Activated T-helper 2 cell treated with anti-CD3 and anti-CD28 coated beads, Interferon-gamma antibody, Interleukin-2, Interleukin-4, amounts not matched to agents 10 μg/mL and 5 μg/mL and 100 μg/mL, durations not matched to agents 14 hours and 24 hours and 36 hours (primary cell): ENCODE results near the gene TSC1. TPM values are rescaled to one million over a fixed set of nuclear protein-coding genes. Genes with fewer than 3 reads are reported as not detected.
"Not testable (repeated sequence)": the region's sequence is repeated elsewhere in the genome, so short reads cannot be mapped to it uniquely, and the experiment has no call there.

Experiments used
- DNase-seq: peaks from one replicate; pipeline ENCODE4 v3.0.0; 2021; ENCODE audit warnings: low spot score
- H3K27ac Mint-ChIP-seq: one replicate; pipeline ENCODE4 v1.8.0; 2021; ENCODE audit warnings: mixed read lengths
- H3K27me3 Mint-ChIP-seq: one replicate; pipeline ENCODE4 v1.8.0; 2021; ENCODE audit warnings: low read depth, mixed read lengths
- H3K36me3 Mint-ChIP-seq: one replicate; pipeline ENCODE4 v1.8.0; 2021; ENCODE audit warnings: low read depth, mixed read lengths
- H3K4me1 Mint-ChIP-seq: one replicate; pipeline ENCODE4 v1.8.0; 2021; ENCODE audit warnings: low read depth, mixed read lengths
- H3K4me3 Mint-ChIP-seq: one replicate; pipeline ENCODE4 v1.8.0; 2021; ENCODE audit warnings: low read depth, mild to moderate bottlenecking, moderate library complexity, mixed read lengths
- H3K9me3 Mint-ChIP-seq: one replicate; pipeline ENCODE4 v1.8.0; 2021; ENCODE audit warnings: mixed read lengths
- intact Hi-C: fragments of 100-400 bp; cut with micrococcal nuclease; formaldehyde crosslinking; loops from one replicate; pipeline ENCODE4 v1.15.1; 2023
- total RNA-seq: library from RNA; stranded (reverse); gene quantifications from 2 replicates; pipeline ENCODE4 v1.2.3, GENCODE V29; 2022

TSC1 gene
- total RNA-seq: 29.1 and 29.8 TPM in 2 replicates

GRCh38 chr9:132944294-132945185 lies at the start of gene TSC1:
TSC1 (minus strand) TSS chr9:132944616; CDS start chr9:132928872, 15,744 bp downstream.
- Mint-ChIP-seq H3K27me3 (no peaks in the 10 kb centered on the region), H3K27ac (peak within 1 kb of the TSS; percentile 94), H3K9me3 (no peaks in the 10 kb centered on the region), H3K36me3 (no peaks in the 10 kb centered on the region), H3K4me3 (peak within 1 kb of the TSS; percentile 83), H3K4me1 (peaks cover 15% of the 10 kb centered on the region)
- DNase-seq: peak; percentile 94
- intact Hi-C loops: loop anchor here (2.0 kb wide), 1 partner anchor 78 kb away; no protein-coding TSS in a partner anchor

- DNase-seq: no peak
- intact Hi-C loops: no loop called here
- Mint-ChIP-seq H3K4me1 (peaks cover 3% of the 10 kb centered on the region), H3K9me3 (peaks cover 6% of the 10 kb centered on the region), H3K4me3 (no peak overlapping the region), H3K36me3 (no peaks in the 10 kb centered on the region), H3K27ac (no peak overlapping the region), H3K27me3 (peaks cover 15% of the 10 kb centered on the region)
Measured at GRCh38 chr9:132993511-132993939, 49.1 kb upstream of the TSC1 start.

- Mint-ChIP-seq H3K27ac (no peak overlapping the region), H3K36me3 (no peaks in the 10 kb centered on the region), H3K4me1 (peaks cover 3% of the 10 kb centered on the region), H3K4me3 (no peak overlapping the region), H3K9me3 (peaks cover 6% of the 10 kb centered on the region), H3K27me3 (peaks cover 13% of the 10 kb centered on the region)
- intact Hi-C loops: no loop called here
- DNase-seq: no peak
Measured at GRCh38 chr9:132991351-132992300, 47.2 kb upstream of the TSC1 start.

GRCh38 chr9:132990781-132991180 lies 46.4 kb upstream of the TSC1 start:
- H3K9me3 Mint-ChIP-seq: peaks cover 6% of the 10 kb centered on the region
- no peaks in the 10 kb centered on the region for H3K36me3 Mint-ChIP-seq
- H3K4me1 Mint-ChIP-seq: peaks cover 3% of the 10 kb centered on the region
- intact Hi-C loops: no loop called here
- peaks cover 15% of the 10 kb centered on the region for H3K27me3 Mint-ChIP-seq
- no peak for DNase-seq
- no peak overlapping the region for H3K4me3 Mint-ChIP-seq
- H3K27ac Mint-ChIP-seq: no peak overlapping the region

DNA sequence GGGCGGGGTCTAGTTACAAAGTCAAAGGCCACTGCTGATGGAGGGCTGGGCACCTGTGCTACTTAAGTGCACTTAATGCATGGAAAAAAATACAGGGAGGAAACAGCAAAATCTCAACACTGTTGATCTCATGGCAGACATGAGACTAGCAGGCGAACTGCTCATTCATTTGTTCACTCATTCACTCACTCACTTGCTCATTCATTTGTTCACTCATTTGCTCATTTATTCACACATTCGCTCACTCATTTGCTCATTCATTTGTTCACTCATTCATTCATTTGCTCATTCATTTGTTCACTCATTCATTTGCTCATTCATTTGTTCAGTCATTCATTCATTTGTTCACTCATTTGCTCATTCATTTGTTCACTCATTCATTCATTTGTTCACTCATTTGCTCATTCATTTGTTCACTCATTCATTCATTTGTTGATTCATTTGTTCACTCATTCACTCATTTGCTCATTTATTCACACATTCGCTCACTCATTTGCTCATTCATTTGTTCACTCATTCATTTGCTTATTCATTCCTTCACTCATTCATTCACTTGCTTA lies 45.7 kb upstream of the TSC1 start:
- intact Hi-C loops, H3K36me3 Mint-ChIP-seq, H3K4me3 Mint-ChIP-seq, DNase-seq, H3K4me1 Mint-ChIP-seq, H3K9me3 Mint-ChIP-seq, H3K27ac Mint-ChIP-seq: not testable (repeated sequence)
- H3K27me3 Mint-ChIP-seq: peaks cover 13% of the 10 kb centered on the region

GRCh38 chr9:132989414-132989996 lies 45.1 kb upstream of the TSC1 start:
- H3K4me1 Mint-ChIP-seq: peaks cover 3% of the 10 kb centered on the region
- peaks cover 6% of the 10 kb centered on the region for H3K9me3 Mint-ChIP-seq
- intact Hi-C loops: no loop called here
- H3K36me3 Mint-ChIP-seq: no peaks in the 10 kb centered on the region
- no peak overlapping the region for H3K4me3 Mint-ChIP-seq
- DNase-seq: no peak
- no peak overlapping the region for H3K27ac Mint-ChIP-seq
- peaks cover 11% of the 10 kb centered on the region for H3K27me3 Mint-ChIP-seq

DNA sequence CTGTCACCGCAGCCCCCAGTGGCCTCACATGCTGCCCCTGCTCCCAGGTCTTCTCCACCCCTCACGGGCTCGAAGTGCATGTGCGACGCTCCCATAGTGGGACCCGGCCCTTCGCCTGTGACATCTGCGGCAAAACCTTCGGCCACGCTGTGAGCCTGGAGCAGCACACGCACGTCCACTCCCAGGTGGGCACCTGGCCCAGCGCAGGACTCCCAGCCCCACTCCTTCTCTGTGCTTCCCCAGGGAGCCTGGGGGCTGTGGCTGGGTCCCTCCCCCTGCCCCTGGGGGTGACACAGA lies 44.5 kb upstream of the TSC1 start:
- Mint-ChIP-seq H3K36me3 (no peaks in the 10 kb centered on the region), H3K4me3 (no peak overlapping the region), H3K4me1 (peaks cover 1% of the 10 kb centered on the region), H3K9me3 (peaks cover 6% of the 10 kb centered on the region), H3K27me3 (peaks cover 11% of the 10 kb centered on the region), H3K27ac (no peak overlapping the region)
- intact Hi-C loops: no loop called here
- no peak for DNase-seq

DNA sequence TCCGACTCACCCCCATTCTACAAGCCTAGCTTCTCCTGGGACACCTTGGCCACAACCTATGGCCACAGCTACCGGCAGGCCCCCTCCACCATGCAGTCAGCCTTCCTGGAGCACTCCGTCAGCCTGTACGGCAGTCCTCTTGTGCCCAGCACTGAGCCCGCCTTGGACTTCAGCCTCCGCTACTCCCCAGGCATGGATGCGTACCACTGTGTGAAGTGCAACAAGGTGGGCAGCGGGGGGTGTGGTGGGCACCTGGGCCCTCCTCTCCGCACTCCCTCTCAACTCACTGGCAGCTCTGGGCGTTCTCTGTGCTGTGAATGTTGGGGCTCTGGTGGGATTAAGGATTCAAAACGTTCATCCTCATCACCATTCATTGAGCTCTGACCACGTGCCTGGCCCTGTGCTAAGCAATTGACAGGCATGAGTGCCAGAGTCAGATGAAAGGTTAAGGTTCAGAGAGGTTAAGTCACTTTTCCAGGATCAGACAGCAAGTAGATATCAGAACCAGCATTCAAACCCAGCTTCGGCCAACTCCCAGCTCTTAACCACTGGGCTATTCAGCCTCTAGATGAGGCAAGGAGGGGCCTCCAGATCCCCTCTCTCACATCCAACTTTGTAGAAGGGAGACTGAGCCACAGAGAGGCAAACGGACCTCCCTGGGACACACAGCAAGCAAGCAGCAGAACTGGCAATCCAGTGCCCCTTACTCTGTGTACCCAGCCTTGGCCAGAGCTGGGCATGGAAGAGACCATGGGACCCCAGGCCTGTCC lies 44.0 kb upstream of the TSC1 start:
- Mint-ChIP-seq H3K27me3 (peaks cover 15% of the 10 kb centered on the region), H3K4me3 (no peak overlapping the region), H3K27ac (no peak overlapping the region), H3K4me1 (peaks cover 1% of the 10 kb centered on the region), H3K36me3 (no peaks in the 10 kb centered on the region), H3K9me3 (peaks cover 6% of the 10 kb centered on the region)
- intact Hi-C loops: no loop called here
- DNase-seq: no peak

DNA sequence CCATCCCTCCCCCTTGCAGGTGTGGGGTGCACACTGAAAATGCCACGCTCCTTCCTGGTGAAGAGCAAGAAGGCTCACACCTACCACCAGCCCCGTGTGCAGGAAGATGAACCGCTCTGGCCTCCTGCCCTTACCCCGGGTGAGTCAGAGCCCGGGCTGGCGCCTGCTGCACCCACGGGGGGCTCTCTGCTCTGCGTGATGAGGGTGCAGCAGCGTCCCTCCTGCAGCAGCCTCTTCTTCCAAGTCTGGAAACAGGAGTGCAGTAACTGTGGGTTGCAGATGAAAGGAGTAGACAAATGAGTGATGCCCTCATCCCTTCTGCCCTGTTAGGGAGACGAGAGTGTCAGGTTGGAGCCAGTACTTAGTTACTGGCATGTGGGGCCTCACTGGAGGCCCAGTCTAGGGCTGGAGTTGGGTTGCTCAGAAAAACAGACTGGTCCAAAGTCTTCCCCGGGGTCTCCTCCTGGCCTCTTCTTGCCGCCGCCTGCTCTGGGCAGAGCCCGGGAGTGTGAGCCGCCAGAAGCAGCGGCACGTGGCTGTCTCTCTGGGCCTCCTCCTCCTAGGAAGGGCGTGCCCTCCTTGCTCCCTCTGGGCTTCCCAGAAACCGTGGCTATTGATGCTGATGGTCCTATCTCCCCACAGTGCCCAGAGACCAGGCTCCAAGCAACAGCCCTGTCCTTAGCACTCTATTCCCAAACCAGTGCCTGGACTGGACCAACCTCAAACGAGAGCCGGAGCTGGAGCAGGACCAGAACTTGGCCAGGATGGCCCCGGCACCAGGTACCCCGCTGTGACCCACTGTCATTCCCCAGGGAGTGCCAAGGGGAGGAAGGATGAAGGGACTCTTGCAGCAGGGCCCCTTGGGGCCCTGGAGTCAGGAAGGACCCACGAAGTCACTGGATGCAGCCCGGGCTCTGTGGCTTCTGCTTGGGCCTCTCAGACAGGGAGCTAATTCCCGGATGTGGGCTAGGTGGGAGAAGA lies 42.5 kb upstream of the TSC1 start:
- Mint-ChIP-seq H3K36me3 (no peaks in the 10 kb centered on the region), H3K27me3 (peaks cover 13% of the 10 kb centered on the region), H3K9me3 (peaks cover 6% of the 10 kb centered on the region), H3K27ac (no peak overlapping the region), H3K4me3 (no peak overlapping the region), H3K4me1 (no peaks in the 10 kb centered on the region)
- intact Hi-C loops: no loop called here
- DNase-seq: no peak

DNA sequence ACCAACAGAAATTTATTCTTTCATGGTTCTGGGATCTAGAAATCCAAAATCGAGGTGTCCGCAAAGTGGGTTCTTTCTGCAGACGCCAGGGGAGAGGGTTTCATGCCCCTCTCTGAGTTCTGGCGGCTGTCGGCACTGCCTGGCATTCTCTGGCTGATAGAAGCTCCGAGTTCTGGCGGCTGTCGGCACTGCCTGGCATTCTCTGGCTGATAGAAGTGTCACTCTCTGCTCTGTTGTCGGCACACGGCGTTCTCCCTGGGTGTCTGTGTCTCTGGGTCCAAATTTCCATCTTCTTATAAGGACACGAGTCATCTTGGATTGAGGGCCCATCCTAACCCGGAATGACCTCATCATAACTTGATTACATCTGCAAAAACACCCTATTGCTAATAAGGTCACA lies 41.7 kb upstream of the TSC1 start:
- DNase-seq: no peak
- Mint-ChIP-seq H3K9me3 (peaks cover 6% of the 10 kb centered on the region), H3K27me3 (peaks cover 18% of the 10 kb centered on the region), H3K4me3 (no peak overlapping the region), H3K4me1 (no peaks in the 10 kb centered on the region), H3K27ac (no peak overlapping the region), H3K36me3 (no peaks in the 10 kb centered on the region)
- intact Hi-C loops: no loop called here

DNA sequence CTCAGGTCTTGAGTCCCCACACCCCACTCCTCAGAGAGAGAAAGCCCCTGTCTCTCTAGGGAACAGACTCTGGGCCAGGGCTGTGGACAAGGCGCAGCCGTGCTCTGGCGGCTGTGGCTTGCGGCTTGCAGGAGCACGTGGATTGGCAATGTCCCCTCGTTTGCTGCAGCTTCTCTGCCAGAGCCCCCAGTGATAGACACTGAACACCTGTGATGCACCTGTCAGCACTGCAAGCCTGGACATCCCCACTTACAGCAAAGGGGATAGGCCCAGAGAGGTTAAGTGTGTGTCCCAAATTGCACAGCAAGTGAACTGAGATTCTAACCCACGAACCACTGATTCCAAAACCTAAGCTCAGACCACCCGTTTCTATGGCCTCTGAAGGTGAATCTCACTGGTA lies 41.1 kb upstream of the TSC1 start:
- Mint-ChIP-seq H3K4me1 (no peaks in the 10 kb centered on the region), H3K27me3 (peaks cover 24% of the 10 kb centered on the region), H3K36me3 (no peaks in the 10 kb centered on the region), H3K9me3 (peaks cover 6% of the 10 kb centered on the region), H3K4me3 (no peak overlapping the region), H3K27ac (no peak overlapping the region)
- DNase-seq: no peak
- intact Hi-C loops: no loop called here
